ENCODE measurements around the gene FAM136A.

DNA sequence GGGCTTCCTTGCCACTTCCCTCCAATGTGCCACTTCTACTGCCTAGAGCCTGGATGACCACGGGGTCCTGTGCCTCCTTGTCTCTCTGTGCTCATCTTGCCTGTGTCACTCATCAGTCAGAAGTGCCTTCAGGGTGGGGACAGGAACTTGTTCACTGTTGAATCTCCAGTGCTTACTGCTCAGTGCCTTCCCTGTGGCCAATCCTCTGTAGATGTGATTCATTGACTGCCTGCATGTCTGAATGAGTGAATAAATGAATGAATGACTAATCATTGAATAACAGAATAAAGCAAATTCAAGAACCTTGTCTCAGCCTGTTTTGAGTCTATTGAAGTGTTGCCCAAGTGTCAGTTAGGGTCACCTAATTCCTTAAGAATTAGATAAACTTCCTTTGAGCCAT is 42.3 kb upstream of the FAM136A start:
- TF ChIP-seq, protein P1, sequence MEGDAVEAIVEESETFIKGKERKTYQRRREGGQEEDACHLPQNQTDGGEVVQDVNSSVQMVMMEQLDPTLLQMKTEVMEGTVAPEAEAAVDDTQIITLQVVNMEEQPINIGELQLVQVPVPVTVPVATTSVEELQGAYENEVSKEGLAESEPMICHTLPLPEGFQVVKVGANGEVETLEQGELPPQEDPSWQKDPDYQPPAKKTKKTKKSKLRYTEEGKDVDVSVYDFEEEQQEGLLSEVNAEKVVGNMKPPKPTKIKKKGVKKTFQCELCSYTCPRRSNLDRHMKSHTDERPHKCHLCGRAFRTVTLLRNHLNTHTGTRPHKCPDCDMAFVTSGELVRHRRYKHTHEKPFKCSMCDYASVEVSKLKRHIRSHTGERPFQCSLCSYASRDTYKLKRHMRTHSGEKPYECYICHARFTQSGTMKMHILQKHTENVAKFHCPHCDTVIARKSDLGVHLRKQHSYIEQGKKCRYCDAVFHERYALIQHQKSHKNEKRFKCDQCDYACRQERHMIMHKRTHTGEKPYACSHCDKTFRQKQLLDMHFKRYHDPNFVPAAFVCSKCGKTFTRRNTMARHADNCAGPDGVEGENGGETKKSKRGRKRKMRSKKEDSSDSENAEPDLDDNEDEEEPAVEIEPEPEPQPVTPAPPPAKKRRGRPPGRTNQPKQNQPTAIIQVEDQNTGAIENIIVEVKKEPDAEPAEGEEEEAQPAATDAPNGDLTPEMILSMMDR (IDR thresholded peaks at IDR 0.05), result no peak
- TF ChIP-seq EZH2 (IDR thresholded peaks at IDR 0.05) (no peak), EZH2phosphoT487 (IDR thresholded peaks at IDR 0.05) (no peak)
